Measurements from ENCODE around the gene SCARF2.
"Not testable (repeated sequence)": the region's sequence is repeated elsewhere in the genome, so short reads cannot be mapped to it uniquely, and the experiment has no call there.

Gene SCARF2, protein sequence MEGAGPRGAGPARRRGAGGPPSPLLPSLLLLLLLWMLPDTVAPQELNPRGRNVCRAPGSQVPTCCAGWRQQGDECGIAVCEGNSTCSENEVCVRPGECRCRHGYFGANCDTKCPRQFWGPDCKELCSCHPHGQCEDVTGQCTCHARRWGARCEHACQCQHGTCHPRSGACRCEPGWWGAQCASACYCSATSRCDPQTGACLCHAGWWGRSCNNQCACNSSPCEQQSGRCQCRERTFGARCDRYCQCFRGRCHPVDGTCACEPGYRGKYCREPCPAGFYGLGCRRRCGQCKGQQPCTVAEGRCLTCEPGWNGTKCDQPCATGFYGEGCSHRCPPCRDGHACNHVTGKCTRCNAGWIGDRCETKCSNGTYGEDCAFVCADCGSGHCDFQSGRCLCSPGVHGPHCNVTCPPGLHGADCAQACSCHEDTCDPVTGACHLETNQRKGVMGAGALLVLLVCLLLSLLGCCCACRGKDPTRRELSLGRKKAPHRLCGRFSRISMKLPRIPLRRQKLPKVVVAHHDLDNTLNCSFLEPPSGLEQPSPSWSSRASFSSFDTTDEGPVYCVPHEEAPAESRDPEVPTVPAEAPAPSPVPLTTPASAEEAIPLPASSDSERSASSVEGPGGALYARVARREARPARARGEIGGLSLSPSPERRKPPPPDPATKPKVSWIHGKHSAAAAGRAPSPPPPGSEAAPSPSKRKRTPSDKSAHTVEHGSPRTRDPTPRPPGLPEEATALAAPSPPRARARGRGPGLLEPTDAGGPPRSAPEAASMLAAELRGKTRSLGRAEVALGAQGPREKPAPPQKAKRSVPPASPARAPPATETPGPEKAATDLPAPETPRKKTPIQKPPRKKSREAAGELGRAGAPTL

DNA sequence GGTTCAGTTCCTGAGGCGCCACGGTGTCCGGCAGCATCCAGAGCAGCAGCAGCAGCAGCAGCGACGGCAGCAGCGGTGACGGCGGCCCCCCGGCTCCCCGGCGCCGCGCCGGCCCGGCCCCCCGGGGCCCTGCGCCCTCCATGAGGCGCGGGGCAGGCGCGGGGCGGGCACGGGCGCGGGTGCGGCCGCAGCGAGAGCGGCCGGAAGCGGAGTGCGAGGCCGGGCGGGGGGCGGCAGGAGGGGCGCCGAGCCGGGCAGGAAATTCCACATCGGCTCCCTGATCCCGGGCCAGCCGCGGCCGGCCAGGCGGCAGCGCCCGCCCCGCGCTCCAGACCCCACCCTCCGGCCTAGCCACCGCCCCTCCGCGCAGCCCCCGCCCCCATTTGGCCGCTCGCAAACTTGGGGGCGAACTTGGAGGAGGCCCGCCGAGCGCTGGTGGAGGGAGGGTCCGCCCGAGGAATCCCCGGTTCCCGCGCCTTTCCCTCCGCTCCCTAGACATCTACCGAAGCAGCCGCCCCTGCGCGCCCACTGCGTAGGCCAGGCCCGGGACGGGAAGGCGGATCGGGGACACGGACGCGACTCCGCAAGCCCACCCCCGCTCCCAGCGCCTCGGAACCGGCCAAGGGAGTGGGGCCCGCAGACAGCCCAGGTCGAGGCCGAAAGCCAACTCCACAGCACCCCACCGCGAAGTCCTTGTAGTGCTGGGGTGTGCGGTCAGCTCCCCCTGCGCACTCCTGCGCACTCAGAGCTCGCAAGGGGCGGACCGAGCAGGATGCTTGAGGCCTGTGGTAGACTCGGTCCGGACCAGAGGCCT, at the start of gene SCARF2:
Gene SCARF2 (minus strand): TSS at position 213 of the 814 bp plus-strand sequence. CDS start 71 bp downstream, at position 142.
- no peak for DNase-seq

- DNase-seq, result no peak
Measured at GRCh38 chr22:20486229-20486628, 48.6 kb upstream of the SCARF2 start.

DNA sequence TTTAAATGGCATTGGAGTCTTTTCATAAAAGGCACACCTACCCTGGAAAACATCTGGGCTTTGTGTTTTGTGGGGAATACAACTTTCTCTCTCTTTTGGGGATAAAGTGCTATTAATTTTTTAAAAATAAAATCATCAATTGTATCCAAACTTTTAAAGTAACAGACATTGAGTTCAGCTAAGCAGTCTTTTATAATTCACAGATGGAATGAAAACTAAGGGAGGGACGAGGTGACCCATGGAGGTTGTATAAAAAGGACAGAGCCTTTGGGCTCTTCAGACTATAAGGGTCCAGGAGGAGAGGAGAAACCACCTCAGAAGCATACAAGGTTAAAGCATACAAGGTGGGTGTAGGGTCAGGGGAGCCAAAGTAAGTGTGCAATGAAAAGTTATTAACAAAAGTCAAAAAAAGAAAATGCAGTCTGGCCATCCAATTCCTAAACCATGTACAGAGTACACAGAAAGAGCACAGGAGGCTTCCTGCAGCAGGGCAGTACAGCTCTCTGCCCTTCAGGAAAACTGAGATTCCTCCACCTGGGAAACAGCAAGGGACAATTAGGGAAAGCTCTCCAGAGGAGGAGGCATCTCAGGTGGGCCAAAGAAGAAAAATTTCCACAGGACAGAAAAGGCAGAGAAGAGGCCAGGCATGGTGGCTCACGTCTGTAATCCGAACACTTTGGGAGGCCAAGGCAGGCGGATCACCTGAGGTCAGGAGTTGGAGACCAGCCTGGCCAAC, 47.5 kb upstream of the SCARF2 start:
- no peak for DNase-seq

- DNase-seq, result no peak
Measured at GRCh38 chr22:20483771-20484170, 46.1 kb upstream of the SCARF2 start.

- not testable (repeated sequence) for DNase-seq
Measured at GRCh38 chr22:20483143-20483506, 45.5 kb upstream of the SCARF2 start.

DNA sequence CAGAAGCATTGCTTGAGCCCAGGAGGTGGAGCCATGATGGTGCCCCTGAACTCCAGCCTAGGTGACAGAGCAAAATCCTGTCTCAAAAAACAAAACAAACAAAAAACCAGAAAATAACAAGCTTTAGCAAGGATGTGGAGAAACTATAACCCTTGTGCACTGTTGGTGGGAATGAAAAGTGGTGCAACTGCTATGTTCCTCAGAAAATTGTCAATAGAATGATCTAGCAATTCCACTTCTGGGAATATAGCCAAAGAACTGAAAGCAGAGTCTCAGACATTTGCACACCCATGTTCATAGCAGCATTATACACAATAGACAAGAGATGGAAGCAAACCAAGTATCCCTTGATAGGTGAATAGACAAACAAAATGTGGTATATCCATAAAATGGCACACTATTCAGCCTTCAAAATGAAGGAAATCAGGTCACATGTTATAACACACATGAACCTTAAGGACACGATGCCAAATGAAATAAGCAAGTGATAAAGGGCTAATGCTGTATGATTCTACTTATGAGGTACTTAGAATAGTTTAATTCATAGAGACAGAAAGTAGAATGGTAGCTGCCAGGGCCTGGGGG, 42.1 kb upstream of the SCARF2 start:
- no peak for DNase-seq

DNA sequence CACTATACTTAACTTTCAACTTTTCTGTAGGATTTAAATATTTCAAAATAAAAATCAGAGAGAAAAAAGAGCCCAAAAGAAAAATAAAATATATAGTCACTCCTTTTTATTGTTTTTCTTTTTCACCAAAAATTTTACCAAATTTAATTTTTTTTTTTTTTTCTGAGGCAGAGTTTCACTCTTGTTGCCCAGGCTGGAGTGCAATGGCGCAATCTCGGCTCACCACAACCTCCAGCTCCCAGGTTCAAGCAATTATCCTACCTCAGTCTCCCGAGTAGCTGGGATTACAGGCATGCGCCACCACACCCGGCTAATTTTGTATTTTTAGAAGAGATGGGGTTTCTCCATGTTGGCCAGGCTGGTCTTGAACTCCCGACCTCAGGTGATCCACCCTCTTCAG, 40.4 kb upstream of the SCARF2 start:
- not testable (repeated sequence) for DNase-seq

DNA sequence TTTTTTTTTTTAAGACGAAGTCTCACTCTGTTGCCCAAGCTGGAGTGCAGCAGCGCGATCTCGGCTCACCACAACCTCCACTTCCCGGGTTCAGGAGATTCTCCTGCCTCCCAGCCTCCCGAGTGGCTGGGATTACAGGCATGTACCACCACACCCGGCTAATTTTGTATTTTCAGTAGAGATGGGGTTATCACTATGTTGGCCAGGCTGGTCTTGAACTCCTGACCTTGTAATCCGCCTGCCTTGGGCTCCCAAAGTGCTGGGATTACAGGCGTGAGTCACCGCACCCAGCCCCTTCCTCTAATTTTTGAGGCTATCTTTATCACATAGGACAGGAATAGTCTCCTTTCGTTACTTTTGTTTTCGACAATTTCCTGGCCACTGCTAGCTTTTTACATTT, 37.9 kb upstream of the SCARF2 start:
- not testable (repeated sequence) for DNase-seq

DNA sequence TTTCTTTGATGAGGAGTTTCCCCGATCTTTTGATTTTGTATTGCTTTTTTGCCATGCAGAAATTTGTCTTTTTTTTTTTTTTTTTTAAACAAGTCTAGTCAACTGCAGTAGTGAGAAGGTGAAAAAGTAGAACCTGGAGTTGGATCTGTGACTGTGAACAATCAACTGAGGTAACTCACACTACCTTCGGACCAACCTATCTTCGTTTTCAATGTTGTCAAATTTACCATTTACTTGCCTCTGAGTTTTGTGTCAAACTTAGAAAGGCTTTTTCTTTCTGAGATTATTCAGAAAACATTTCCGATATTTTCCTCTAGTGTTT, 37.5 kb upstream of the SCARF2 start:
- DNase-seq, result no peak

- DNase-seq, result no peak
Measured at GRCh38 chr22:20472629-20473442, 35.2 kb upstream of the SCARF2 start.

- no peak for DNase-seq
Measured at GRCh38 chr22:20471126-20471833, 33.7 kb upstream of the SCARF2 start.

DNA sequence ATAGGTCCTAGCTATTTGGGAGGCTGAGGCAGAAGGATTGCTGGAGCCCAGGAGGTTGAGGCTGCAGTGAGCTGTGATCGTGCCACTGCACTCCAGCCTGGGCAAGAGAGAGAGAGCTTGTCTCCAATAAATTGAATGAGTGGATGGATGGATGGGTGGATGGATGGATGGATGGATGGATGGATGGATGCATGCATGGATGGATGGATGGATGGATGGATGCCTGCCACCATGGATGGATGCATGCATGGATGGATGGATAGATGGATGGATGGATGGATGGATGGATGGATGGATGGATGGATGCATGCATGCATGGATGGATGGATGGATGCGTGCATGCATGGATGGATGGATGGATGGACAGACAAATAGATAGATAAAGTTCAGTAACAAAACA, 32.9 kb upstream of the SCARF2 start:
- not testable (repeated sequence) for DNase-seq

GRCh38 chr22:20469110-20469868, 31.7 kb upstream of the SCARF2 start:
- DNase-seq, result no peak

GRCh38 chr22:20466659-20467379, 29.2 kb upstream of the SCARF2 start:
- DNase-seq, result no peak

GRCh38 chr22:20465759-20466077, 28.1 kb upstream of the SCARF2 start:
- no peak for DNase-seq

DNA sequence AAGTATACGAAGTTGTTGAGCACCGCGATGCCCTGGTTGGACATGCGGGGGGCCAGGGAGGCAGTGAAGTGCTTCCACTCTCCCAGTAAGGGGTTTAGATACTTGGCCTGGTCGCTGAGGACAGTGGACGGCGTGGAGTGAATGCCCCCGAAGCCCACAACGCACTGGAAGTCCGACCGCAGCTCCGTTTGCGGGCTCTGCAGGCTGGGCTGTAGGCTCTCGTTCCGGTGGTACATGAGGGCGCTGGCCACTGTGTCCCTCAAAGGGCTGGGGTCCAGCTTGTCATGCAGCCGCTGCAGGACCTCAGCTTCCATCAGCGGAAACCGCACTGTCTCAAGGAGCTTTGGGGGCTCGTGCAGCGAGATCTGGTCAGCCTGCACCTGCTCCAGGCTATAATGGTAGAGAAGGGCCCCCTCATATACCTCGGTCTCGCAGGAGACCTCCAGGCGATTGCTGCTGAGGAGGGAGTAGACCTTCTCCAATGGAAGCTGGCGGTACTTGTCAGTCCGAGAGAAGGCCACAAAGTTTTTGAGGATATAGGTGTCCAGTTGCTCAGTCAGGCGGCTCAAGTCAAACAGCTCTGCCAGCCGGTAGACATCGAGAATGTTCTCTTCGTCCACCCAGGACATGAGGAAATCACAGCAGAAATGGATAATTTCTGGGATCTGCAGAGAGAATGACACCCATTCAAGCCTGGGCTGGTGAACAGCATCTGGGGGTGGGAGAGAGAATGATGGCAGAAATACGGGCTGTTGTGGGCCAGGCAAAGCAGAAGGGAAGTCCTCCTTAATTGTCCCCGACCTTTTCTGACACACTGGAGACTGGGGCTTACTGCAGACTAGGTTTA, 27.5 kb upstream of the SCARF2 start:
- no peak for DNase-seq

GRCh38 chr22:20464096-20464614, 26.5 kb upstream of the SCARF2 start:
- DNase-seq, result peak; percentile 78

Data from CD4-positive, alpha-beta T cell treated with Interleukin-10 for 1 hour (primary cell).